HPDE6-E6E7 (cell line): Measurements from ENCODE around the gene FCN3.
"Not testable (repeated sequence)": the region's sequence is repeated elsewhere in the genome, so short reads cannot be mapped to it uniquely, and the experiment has no call there.

Experiments
- DNase-seq: peaks from one replicate; pipeline ENCODE4 v3.0.0; 2011; ENCODE audit warnings: missing footprints; ENCODE audit errors: extremely low spot score

FCN3 gene

GRCh38 chr1:27374362-27375086 lies at the start of gene FCN3:
FCN3 (minus strand) TSS chr1:27374824; CDS start chr1:27374818, 6 bp downstream.
- no peak for DNase-seq

DNA sequence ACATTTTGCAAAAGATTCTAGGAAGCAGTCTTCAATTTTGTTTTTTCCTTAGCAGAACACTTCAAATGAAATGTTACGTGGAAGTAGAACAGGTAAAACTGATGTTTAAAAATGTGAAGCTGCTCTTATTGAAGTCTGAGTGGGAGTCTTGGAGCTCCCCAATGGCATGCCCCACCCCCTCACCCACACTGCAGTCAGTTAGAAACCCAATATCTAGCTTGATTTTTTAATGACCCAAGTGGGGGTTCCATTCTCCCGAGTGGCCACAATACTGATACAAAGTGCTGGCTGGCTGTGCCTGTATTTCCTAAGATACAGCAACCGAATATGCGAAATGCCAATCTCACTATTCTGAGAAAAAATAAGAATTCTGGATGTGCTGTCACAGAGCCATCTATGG lies 49.1 kb upstream of the FCN3 start:
- DNase-seq = no peak

DNA sequence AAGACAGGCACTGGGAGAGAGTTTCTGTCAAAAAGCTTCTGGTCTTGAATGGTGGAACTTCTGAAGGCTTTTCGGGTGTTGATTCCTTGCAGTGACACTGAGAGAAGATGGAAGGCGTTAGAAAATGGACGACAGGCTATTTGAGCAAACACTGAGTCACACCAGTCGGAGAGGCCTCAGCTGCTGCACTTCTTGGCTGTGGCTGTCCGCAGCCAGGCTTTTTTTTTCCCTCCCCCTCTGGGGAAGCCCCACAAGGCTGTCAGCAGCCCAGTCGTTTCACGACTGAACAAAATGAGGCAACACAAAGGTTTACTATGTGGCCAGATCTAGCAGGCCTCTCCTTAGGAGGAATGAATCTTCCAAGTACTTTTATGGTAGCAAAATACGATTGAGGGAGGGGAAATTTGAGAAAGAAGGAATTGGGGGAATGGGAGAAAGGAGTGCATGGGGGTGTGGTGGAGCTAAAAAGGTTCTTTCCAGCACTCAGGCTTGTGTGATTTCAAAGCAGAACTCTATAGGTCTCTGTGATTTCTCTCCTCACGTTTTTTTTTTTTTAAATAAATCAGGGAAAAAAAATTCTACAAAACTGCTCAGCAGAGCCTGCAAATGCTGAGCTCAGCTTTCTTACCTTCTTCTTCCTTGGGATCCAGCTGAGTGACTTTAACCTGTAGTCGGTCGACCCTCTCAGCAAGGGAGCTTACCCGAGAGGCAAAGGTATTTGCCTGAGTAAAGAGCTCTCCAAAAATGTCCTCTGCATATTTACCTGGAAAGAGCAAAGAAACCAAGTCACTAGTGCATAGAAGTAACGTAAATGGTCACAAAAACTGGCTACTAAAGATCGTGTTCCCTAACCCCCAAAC lies 43.9 kb upstream of the FCN3 start:
- peak; percentile 64 for DNase-seq

DNA sequence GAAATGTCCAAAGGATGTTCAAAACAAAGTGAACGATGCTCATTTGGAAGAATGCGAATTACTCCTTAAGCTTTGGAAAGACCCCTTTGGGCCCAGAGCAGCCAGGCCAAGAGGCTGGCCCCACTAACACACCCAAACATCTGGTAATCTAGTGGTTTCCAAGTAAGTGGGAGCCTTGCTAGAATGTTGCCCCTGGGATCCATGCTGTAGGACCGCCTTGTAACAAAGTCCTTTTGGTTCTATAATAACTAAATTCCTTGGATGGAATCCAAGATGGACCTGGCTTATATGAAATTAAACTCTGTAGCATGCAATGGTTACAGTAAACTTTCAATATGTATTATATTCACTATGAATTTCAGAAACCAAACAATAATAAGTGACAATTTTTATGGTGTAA lies 43.1 kb upstream of the FCN3 start:
- DNase-seq = no peak

DNA sequence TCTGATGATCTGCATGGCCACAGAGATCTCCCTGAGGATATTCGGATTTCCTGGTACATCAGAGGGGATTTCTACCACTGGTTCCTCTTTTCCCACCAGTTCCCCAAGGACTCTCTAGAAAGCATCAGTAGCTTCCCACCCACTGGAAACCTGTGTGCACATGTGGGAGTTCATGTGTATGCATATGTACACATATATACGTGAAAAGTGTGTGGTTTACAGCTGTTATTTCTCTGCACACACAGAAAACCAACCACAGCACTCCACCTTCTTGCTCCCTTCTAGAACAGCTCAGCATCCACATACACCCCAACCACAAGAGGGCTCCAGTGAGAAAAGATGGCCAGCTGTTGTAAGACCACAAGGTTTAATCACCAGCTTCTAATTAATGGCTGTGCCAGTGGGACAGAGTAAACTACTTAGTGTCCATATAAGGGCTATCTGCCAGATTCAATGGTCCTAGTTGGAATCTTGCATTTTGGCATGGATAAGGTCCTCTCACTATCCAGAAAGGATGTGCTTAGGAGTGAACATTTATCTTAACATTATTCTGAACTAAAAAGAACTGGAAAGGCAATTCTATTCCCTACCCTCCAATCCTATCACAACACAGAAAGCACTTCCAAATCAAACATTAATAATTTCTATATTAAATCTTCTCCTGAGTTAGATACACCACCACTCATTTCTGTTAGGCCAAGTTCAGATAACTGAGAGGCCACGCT lies 41.9 kb upstream of the FCN3 start:
- no peak for DNase-seq

DNA sequence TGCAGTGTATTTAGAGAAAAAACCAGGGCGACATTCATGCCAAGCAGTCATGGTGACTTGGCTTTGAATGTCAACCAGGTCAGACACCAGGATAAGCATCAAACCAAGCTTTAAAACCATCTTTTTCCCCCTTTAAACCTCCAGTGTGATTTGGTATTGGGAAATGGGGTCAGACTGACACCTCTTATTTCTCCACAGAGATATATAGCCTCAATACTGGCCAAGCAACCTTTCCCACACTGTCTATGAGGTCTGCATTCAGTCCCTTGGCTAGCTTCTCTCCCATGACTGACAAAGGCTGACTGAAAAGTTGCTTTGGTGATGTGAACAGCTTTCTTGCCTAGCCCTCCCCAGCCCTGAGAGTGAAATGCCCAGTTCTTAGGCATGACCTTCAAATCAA lies 39.5 kb upstream of the FCN3 start:
- DNase-seq = no peak

DNA sequence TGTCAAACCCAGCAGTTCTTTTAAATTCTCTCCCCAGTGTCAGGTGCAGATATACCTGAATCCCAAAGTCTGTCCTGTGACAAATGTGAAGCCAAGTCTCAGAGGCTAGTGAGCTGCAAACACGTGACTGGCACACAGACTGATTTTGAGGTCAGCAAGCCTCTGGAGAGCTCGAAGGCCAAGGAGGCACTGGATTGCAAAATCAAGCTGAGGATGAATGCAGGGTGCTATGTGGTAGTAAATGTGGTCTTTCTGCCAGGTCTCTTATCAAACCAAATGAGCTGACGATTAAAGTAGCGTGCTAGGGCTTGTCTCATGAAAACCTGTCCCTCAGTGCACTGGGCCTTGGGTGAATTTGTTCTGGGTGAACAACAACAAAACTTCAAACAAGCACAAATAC lies 38.4 kb upstream of the FCN3 start:
- no peak for DNase-seq

DNA sequence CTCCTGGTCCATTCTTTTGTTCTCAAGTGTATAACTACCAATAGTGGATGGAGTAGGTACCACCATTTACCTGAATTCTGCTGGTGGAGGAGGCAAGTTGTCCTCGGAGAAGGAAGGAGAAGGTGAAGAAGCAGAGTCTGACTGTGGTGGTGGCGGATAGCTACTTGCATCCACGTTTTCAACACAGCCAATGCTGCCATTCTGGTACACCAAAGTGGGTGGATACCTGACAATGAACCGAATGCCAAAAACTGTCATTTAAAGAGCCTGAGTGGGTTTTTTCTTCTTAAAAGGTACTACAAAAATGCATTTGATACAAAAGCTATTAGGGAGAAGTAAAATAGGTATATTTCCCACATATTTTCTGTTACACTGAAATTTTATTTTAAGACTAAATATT lies 37.9 kb upstream of the FCN3 start:
- DNase-seq = no peak

DNA sequence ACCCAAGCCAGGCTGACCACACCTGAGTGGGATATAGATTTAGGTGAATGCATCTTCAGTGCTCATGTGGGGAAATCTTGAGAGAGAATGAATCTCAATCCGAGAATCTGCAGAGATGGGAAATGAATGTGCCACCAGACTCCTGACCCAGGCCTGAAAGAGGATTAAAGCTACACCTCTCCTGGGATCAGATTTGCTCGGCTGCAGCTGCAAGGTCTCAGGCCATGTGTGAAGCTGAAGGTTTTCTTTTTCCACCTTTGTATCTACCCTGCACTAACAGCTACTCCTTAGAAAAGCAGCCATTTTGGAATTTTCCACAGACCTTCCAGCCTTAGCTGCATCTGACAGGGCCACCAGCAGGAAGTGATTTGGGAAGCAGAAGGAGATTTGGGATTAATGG lies 36.1 kb upstream of the FCN3 start:
- DNase-seq = no peak

DNA sequence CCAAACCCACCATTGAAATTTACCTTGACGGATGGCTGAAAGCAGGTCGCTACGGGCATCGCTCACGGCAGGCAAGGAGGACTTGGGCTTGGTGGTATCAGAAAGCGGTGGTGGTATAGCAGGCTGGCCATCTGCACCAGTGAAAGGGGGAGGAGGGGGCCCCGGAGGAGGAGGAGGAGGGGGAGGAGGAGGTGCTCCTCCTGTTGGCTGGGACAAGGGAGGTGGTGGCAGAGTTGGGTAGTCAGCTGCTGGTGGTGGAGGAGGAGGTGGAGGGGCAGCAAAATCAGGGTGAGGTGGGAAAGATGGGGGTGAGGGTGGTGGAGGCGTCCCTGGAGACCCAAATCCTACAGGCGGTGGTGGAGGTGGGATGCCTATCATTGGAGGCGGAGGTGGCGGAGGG lies 35.0 kb upstream of the FCN3 start:
- no peak for DNase-seq

DNA sequence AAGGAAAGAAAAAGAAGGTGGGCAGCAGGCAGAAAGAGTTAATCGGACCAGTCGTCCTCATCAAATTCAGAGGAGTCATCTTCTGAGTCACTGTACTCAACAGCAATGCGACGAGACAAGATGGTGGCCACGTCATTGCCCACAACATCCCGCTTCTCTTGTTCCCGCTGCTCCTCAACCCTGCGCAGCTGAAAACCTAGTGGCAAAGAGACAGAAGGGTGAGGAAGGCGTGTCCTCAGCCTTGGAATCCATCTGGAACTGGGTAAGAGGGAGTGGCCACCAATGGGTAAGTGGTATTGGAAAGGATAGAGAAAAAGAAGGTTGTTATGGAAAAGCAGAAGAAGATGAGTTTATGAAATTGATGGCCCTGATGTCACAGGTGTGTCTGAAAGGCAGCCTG lies 33.5 kb upstream of the FCN3 start:
- no peak for DNase-seq

DNA sequence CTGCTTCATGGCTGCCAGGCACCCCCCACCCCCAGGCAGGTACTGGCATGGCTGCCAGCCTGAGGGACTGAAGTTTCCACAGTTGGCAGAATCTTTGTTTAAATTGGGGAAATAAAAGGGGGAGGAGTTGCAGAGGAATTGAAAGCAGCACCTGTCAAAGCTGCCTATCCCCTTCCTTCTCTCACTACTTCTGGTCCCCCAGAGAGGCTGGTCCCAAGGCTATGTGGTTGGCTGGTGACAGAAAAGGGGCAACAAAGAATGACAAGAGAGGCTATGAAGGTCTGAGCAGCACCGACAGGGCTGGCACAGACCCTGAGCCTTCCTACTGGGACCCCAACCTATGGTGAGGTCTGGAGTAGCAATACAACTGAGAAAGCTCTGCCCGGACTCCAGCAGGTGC lies 32.2 kb upstream of the FCN3 start:
- not testable (repeated sequence) for DNase-seq

- no peak for DNase-seq
Observed at GRCh38 chr1:27406362-27406680, 31.7 kb upstream of the FCN3 start.

DNA sequence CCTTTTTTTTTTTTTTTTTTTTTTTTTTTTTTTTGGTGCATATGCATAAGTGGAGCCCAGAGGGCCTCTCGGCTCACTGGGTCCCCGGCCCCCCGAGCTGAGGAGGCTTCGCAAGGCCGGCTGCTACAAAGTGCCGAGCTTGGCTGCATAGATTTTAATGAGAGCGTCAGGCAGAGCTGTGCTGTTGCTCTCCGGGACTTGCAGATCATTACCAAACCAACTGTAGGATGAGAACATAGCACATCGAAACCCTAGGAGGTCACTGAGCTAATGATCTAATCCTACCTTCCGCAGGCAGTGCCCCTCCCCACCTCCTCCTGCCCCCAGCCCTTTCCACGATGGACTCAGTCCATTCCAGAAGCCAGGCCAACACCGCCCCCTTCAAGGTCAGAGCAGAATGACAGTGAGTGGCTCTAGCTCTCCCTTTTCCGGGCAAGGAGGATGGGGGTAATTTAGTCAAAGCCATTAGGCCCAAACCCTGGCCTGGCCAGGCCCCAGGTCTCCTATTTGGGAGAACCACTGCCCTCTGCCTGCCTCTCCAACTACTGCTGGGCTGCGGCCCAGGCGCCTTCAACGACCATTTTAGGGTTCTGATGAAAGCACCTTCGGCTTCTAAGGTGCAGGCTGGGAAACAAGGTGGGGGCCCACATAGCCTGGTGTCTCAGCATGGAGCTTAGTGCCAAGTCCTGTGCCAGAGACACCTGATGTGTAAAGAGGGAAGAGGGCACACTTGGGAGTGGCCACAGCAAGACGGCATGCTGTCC lies 31.2 kb upstream of the FCN3 start:
- not testable (repeated sequence) for DNase-seq

DNA sequence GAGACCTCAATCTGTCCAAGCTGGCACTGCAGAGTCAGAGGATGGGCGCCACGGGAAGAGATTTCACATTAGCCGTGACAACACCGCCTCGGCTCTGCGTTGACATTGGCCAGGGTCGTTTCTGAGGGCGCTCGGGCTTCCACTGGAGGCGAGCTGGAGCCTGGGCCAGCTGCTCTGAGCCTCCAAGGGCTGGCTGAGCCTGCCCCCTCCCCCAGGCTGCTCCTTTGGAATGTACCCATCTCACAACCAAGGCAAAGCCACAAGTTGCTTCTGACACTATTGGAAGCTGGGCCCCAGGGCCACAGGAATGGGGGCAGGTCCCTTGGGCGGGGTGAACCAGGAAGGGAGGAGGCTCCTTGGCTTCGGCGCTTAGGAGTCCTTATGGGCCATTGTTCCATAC lies 30.4 kb upstream of the FCN3 start:
- no peak for DNase-seq

DNA sequence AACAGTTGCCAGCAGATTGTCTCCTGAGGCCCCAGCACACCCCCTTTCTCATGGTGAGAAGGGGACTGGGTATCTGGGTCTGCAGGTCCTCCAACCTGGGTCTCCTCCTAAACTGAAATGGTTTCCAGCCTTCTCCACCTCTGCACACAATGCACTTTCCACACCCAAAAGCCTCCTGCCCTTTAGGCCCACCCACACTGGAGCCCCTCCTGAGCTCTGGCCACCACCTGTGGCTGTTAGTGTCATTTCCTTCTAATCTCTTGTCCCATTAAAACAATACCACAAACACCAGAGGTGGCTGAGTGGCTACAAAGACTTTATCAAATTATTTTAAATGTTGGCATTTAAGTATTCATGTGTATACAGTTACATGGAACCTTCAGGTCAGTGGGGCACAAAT lies 29.3 kb upstream of the FCN3 start:
- no peak for DNase-seq

DNA sequence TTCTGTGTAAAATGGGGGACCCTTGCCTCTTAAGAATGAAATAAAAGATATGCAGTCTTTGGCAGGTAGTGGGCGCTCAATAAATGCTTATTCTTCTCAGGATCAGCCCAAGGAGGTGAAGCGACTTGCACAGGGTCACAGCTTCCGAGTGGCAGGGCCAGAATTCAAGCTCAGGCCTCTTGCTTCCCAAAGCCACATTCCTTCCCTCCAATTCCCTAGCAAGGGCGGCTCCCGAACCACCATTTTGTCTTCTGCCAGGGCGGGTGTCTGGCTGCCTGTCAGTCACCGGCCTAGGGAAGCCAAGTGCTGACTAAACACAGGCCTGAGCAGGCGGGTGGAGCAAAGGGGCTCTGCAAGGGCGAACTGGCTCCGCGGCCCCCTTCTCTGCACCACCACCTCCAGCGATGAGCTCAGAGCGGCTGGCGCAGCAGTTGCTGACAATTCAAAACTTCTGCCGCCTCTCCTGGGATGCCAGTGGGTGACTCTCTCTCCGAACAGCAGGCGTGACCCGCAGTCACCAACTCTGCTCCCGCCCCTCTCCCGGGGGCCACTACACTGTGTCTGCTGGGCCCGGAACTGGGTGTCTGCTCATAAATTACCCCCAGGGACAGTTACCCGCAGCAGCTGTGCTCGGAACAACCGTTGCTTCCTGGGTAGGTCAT lies 28.6 kb upstream of the FCN3 start:
- no peak for DNase-seq

DNA sequence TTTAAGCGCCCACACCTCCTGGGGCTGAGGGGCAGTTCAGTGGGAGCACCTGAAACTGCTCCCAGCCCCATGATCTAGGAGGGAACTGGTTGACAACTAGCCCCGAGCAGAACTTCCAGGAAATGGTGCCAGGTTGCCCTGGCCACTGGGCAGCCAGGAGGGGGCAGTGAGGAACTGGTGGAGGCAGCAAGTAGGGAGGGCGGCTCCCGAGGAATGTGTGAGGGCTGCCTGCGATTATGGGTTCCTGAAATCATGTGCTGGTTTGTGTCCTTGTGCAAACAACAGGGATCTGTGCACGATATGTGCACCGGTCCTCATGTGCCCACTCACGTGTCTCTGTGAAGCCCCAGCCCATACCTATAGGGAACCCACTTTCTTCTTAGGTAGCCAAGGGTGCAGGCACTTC lies 27.7 kb upstream of the FCN3 start:
- DNase-seq = peak; percentile 60

GRCh38 chr1:27400963-27401341 lies 26.3 kb upstream of the FCN3 start:
- no peak for DNase-seq

DNA sequence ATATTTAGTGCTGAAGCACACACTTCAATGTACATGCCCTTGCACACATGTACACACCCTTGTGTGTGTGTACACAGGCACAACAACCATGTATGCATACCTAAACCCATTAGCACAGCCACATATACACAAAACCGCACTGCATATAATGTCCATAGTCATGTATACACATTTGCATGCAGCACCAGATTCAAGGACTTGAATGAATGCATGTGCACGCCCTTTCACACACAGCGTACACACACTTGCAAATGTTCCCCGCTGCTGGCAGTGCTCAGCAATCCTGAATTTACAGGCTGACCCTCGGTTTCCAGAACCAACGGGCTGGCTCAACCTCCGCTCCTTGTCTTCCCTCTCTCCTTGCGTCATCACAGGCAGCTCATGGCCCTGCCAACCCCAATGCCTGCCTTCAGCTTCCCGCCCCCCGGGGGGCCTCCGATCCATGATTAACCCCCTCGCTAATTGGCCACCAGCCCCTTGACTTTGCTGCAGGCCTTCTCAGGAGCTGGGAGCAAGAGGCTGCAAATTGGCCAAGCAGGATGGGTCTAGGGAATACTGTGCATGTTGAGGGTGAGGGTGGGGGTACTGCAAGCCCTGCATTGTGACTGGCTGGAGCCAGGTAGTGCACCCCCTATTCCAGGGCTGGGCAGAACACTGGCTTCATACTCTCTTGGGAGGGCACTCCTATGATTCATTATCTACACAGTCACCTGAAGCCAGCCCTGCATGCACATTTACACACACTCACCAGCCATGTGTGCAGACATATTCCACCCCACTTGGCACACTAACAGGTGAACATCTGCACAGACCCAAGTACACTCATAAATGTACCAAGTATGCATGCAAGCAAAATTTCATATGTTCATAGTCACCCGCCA lies 25.7 kb upstream of the FCN3 start:
- no peak for DNase-seq
